A549 (cell line): ENCODE measurements around the gene SLC29A2. TPM values are rescaled to one million over a fixed set of nuclear protein-coding genes. Genes with fewer than 3 reads are reported as not detected.

Experiments used
- ATAC-seq, 2 experiments: fragments of 200-7000 bp in 1 of 2; fragments of >200 bp in 1 of 2; cut with Nextera tagmentation in 1 of 2; cut with Tn5 transposase in 1 of 2; 3 replicates each; pipeline versions ENCODE4 v1.8.0 to v1.9.1; 2018 to 2020; ENCODE audit warnings: mild to moderate bottlenecking in 1 of 2, moderate library complexity in 1 of 2
- CTCF ChIA-PET: fragments of 300-600 bp; sonication (Branson Sonifier 250); formaldehyde crosslinking; extraction: SDS; loops from one replicate; lab custom pipeline; 2021; ENCODE audit warnings: antibody characterized with exemption, inconsistent platforms; lab: Yijun Ruan, JAX
- POLR2A ChIA-PET: fragments of 350-600 bp; formaldehyde crosslinking; extraction: SDS; loops from one replicate; lab custom pipeline; 2021; ENCODE audit warnings: antibody characterized with exemption, inconsistent platforms; lab: Yijun Ruan, JAX
- DNase-seq, 2 experiments: peaks; one replicate each; pipeline versions ENCODE4 v3.0.0 to v3.0.0-alpha.2; 2011 to 2016; ENCODE audit warnings: low read depth in 1 of 2, low spot score in 1 of 2
- FAIRE-seq: peaks from 2 replicates; lab custom pipeline; 2011; peaks lifted over from hg19 to GRCh38; lab: Jason Lieb, UNC
- H3K27ac ChIP-seq, 2 experiments: fragments of >200 bp; sonication (Bioruptor Twin); formaldehyde crosslinking; 3 replicates each; pipeline ENCODE4 v1.5.1; 2016 to 2017
- H3K4me1 ChIP-seq: fragments of >200 bp; sonication (Bioruptor Twin); formaldehyde crosslinking; 3 replicates; pipeline ENCODE4 v1.6.1; 2016
- H3K4me2 ChIP-seq: fragments of >200 bp; sonication (Bioruptor Twin); formaldehyde crosslinking; 3 replicates; pipeline ENCODE4 v1.6.1; 2016
- H3K4me3 ChIP-seq: fragments of >200 bp; sonication (Bioruptor Twin); formaldehyde crosslinking; 3 replicates; pipeline ENCODE4 v1.5.1; 2016
- H3K9me3 ChIP-seq: fragments of >200 bp; sonication (Bioruptor Twin); formaldehyde crosslinking; 3 replicates; pipeline ENCODE4 v1.6.1; 2016
- CBX2 ChIP-seq: fragments of 200-600 bp; sonication (generic); IDR thresholded peaks from 2 replicates; pipeline ENCODE4 v1.6.1; 2016; ENCODE audit warnings: low read depth, mild to moderate bottlenecking, borderline replicate concordance
- CBX8 ChIP-seq: fragments of 200-600 bp; sonication (generic); IDR thresholded peaks from 2 replicates; pipeline ENCODE4 v1.6.1; 2016
- CEBPB ChIP-seq, 2 experiments: fragments of >200 bp in 1 of 2; sonication (Bioruptor Twin) in 1 of 2; formaldehyde crosslinking in 1 of 2; IDR thresholded peaks; 2 replicates each; pipeline ENCODE4 v1.6.1; 2012 to 2016
- E2F6 ChIP-seq: IDR thresholded peaks from 2 replicates; pipeline ENCODE4 v1.6.1; 2012; ENCODE audit warnings: low read depth, borderline replicate concordance
- ESRRA ChIP-seq: fragments of 150-350 bp; IDR thresholded peaks from 2 replicates; pipeline ENCODE4 v1.6.1; 2014; ENCODE audit warnings: mild to moderate bottlenecking, low read length, borderline replicate concordance
- HMGXB4 ChIP-seq: fragments of 250-450 bp; sonication (Bioruptor Pico); IDR thresholded peaks from 2 replicates; pipeline ENCODE4 v1.5.0; 2021; ENCODE audit warnings: mild to moderate bottlenecking, moderate library complexity, borderline replicate concordance
- HOXB13 ChIP-seq: fragments of 250-450 bp; sonication (Bioruptor Pico); IDR thresholded peaks from 2 replicates; pipeline ENCODE4 v1.5.0; 2020; ENCODE audit warnings: low read depth, mild to moderate bottlenecking, moderate library complexity
- JUN ChIP-seq, 2 experiments: fragments of >200 bp; sonication (Bioruptor Twin); formaldehyde crosslinking; IDR thresholded peaks; 2 replicates in 1 of 2; 3 replicates in 1 of 2; pipeline ENCODE4 v1.6.1; 2016 to 2017
- KDM5A ChIP-seq: fragments of 200-600 bp; sonication (generic); IDR thresholded peaks from 2 replicates; pipeline ENCODE4 v1.6.1; 2016; ENCODE audit warnings: antibody characterized with exemption, mild to moderate bottlenecking
- MAFK ChIP-seq: fragments of 450-650 bp; IDR thresholded peaks from 2 replicates; pipeline ENCODE4 v1.6.1; 2014; ENCODE audit not compliant: partially characterized antibody
- MAZ ChIP-seq: fragments of 150-350 bp; IDR thresholded peaks from 2 replicates; pipeline ENCODE4 v1.6.1; 2014; ENCODE audit warnings: antibody characterized with exemption, low read depth, low read length, borderline replicate concordance
- MYC ChIP-seq: IDR thresholded peaks from 2 replicates; pipeline ENCODE4 v1.6.1; 2012; ENCODE audit warnings: mild to moderate bottlenecking, inconsistent platforms, low read length, improper control_type of control experiment, borderline replicate concordance
- NFE2L2 ChIP-seq: fragments of 150-350 bp; conservative IDR thresholded peaks from 2 replicates; pipeline ENCODE4 v1.6.1; 2014; ENCODE audit warnings: low read length
- PHF8 ChIP-seq: fragments of 200-600 bp; sonication (generic); IDR thresholded peaks from 2 replicates; pipeline ENCODE4 v1.6.1; 2016; ENCODE audit warnings: low read depth, mild to moderate bottlenecking, antibody characterized with exemption, moderate library complexity, borderline replicate concordance
- POLR2A ChIP-seq: IDR thresholded peaks from 2 replicates; pipeline ENCODE4 v1.6.1; 2012; ENCODE audit warnings: mild to moderate bottlenecking, low read length
- TP53 ChIP-seq: fragments of 250-450 bp; sonication (Bioruptor Pico); IDR thresholded peaks from 2 replicates; pipeline ENCODE4 v1.5.0; 2021; ENCODE audit warnings: mild to moderate bottlenecking, moderate library complexity
- ZC3H11A ChIP-seq: fragments of 450-650 bp; IDR thresholded peaks from 2 replicates; pipeline ENCODE4 v1.6.1; 2014; ENCODE audit warnings: antibody characterized with exemption, mild to moderate bottlenecking
- ZNF302 ChIP-seq: fragments of 250-450 bp; sonication (Bioruptor Pico); IDR thresholded peaks from 2 replicates; pipeline ENCODE4 v1.9.0; 2021; ENCODE audit warnings: inconsistent platforms, mild to moderate bottlenecking, moderate library complexity
- ZSCAN20 ChIP-seq: fragments of 250-450 bp; sonication (Bioruptor Pico); IDR thresholded peaks from 2 replicates; pipeline ENCODE4 v1.8.0; 2022; ENCODE audit warnings: mild to moderate bottlenecking, moderate library complexity
- WGBS: methylation state at CpG from one replicate; pipeline ENCODE4 v1.1.6; 2017; ENCODE audit errors: missing lambda C conversion rate; 5-methylcytosine and 5-hydroxymethylcytosine counted together
- polyA plus RNA-seq, 4 experiments: library from polyadenylated mRNA; depleted of rRNA in 3 of 4; stranded (reverse); fragments of >200 nt; fragmentation: RNase III in 1 of 4; extraction: RNeasy Plus Mini Kit Qiagen cat#74134 plus additional on column Dnase treatment in 1 of 4; gene quantifications; 2 replicates in 3 of 4; 3 replicates in 1 of 4; pipeline ENCODE4 v1.2.3, GENCODE V29; 2011 to 2017
- TF ChIP-seq, protein P1 (sequence below): IDR thresholded peaks from 2 replicates; pipeline ENCODE4 v1.6.1; 2012
- TF ChIP-seq, protein P2 (sequence below): fragments of >200 bp; sonication (Bioruptor Twin); formaldehyde crosslinking; IDR thresholded peaks from 2 replicates; pipeline ENCODE4 v1.6.1; 2016
- TF ChIP-seq, protein P3 (sequence below): fragments of >200 bp; sonication (Bioruptor Twin); formaldehyde crosslinking; IDR thresholded peaks from 3 replicates; pipeline ENCODE4 v1.6.1; 2016
- TF ChIP-seq, protein P4 (sequence below): fragments of >200 bp; sonication (Bioruptor Twin); formaldehyde crosslinking; IDR thresholded peaks from 3 replicates; pipeline ENCODE4 v1.5.1; 2016

Gene SLC29A2
- polyA plus RNA-seq, 2 of the 4 experiments (the other 2 are of a cell fraction) = 2.6 to 7.6 TPM

DNA sequence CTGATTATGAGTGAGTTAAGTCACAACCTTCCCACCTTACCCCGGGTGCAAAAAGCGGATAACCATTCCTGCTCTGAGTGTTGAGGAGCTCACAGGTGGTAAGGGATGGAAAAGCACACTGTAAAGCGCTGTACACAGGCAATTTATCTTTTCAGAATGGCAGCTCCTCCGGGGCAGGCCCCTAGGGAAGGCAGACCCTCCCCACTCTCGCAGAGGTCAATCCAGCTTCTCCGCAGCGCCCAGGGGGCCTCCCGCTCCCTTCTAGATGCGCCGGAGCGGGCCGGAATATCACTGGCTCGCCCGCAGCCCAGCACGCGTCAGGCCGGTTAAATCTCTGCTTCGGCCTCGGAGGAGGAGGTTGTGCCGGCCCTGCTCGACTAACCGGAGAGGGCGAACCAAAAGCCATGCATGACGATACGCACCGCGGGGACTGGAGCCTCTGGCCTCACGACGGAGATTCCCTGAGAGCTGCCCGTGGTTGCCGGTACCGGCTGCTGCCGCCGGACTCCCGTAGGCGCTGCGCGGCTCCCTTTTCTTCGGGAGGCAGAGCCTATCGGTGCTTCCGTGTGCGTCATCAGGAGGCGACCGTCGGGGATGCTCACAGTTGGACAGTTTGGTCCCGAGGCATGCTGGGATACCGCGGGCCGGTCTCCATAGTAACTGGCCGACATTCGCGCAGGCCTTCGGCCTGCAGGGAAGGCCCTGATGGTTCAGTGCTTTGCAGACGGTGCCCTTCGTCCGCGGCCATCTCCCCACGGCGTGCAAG, 26.8 kb downstream of the SLC29A2 start, which contains the start of gene BRMS1:
Gene BRMS1, minus strand, starts transcription at position 555 of the 766 bp plus-strand sequence. CDS start 2,870 bp downstream, outside the sequence.
- Histone ChIP-seq H3K4me1 (peaks cover 32% of the 10 kb centered on the region), H3K4me3 (peak within 1 kb of the TSS; percentile 88), H3K27ac (peak within 1 kb of the TSS; percentile 77 to 93), H3K9me3 (no peaks in the 10 kb centered on the region), H3K4me2 (peak within 1 kb of the TSS; percentile 93)
- ChIA-PET CTCF (interaction anchor here (1.1 to 7.9 kb wide), 10 partner anchors 11 to 64 kb away, joined by 3 to 57 read pairs (median 9); partner anchors contain the start of gene RIN1), POLR2A (interaction anchor here (0.6 to 2.2 kb wide), 7 partner anchors 9 to 930 kb away, joined by 3 to 12 read pairs (median 4); partner anchors contain the start of genes RIN1 and YIF1A)
- TF ChIP-seq, protein P1, sequence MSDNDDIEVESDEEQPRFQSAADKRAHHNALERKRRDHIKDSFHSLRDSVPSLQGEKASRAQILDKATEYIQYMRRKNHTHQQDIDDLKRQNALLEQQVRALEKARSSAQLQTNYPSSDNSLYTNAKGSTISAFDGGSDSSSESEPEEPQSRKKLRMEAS = peak; percentile 64
- peak; percentile 96; the same call in 1 of the 2 replicates for TF ChIP-seq PHF8
- peak; percentile 85 for TF ChIP-seq KDM5A
- no peak for TF ChIP-seq E2F6
- TF ChIP-seq JUN (IDR thresholded peaks at IDR 0.05) = peak; percentile 73 to 76; a peak in 3 of 5 replicates
- peak; percentile 97 for TF ChIP-seq POLR2A
- TF ChIP-seq MYC = 0 out of 2 replicates have a peak, but pooled peaks have one; percentile 47
- TF ChIP-seq CBX2 = no peak
- no peak for TF ChIP-seq ZC3H11A
- TF ChIP-seq, protein P2, sequence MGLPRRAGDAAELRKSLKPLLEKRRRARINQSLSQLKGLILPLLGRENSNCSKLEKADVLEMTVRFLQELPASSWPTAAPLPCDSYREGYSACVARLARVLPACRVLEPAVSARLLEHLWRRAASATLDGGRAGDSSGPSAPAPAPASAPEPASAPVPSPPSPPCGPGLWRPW = no peak
- TF ChIP-seq, protein P3, sequence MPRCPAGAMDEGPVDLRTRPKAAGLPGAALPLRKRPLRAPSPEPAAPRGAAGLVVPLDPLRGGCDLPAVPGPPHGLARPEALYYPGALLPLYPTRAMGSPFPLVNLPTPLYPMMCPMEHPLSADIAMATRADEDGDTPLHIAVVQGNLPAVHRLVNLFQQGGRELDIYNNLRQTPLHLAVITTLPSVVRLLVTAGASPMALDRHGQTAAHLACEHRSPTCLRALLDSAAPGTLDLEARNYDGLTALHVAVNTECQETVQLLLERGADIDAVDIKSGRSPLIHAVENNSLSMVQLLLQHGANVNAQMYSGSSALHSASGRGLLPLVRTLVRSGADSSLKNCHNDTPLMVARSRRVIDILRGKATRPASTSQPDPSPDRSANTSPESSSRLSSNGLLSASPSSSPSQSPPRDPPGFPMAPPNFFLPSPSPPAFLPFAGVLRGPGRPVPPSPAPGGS = peak; percentile 67; the same call in 1 of the 3 replicates
- DNase-seq (peak; percentile 94 to 98), FAIRE-seq (peak; percentile 43), ATAC-seq (peak; percentile 66 to 85)
- WGBS = under 1% methylated on average over 31 of the region's 59 CpGs

- ChIA-PET POLR2A (no interaction called here), CTCF (interaction anchor here (1.0 to 7.9 kb wide), 7 partner anchors 14 to 46 kb away, joined by 3 to 57 read pairs (median 5); no protein-coding TSS in a partner anchor)
- 90% methylated on average over 8 of the region's 8 CpGs for WGBS
- ATAC-seq = no peak
- H3K4me3 ChIP-seq = no peak overlapping the region
- no peak overlapping the region for H3K27ac ChIP-seq
- peaks cover 29% of the 10 kb centered on the region for H3K4me1 ChIP-seq
- H3K4me2 ChIP-seq = peak overlapping the region; percentile 93; the same call in 2 of the 3 replicates
- TF ChIP-seq CBX8 = no peak
- no peak for TF ChIP-seq ZC3H11A
- no peak for TF ChIP-seq ESRRA
- TF ChIP-seq NFE2L2 = no peak
- TF ChIP-seq, protein P4, sequence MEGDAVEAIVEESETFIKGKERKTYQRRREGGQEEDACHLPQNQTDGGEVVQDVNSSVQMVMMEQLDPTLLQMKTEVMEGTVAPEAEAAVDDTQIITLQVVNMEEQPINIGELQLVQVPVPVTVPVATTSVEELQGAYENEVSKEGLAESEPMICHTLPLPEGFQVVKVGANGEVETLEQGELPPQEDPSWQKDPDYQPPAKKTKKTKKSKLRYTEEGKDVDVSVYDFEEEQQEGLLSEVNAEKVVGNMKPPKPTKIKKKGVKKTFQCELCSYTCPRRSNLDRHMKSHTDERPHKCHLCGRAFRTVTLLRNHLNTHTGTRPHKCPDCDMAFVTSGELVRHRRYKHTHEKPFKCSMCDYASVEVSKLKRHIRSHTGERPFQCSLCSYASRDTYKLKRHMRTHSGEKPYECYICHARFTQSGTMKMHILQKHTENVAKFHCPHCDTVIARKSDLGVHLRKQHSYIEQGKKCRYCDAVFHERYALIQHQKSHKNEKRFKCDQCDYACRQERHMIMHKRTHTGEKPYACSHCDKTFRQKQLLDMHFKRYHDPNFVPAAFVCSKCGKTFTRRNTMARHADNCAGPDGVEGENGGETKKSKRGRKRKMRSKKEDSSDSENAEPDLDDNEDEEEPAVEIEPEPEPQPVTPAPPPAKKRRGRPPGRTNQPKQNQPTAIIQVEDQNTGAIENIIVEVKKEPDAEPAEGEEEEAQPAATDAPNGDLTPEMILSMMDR = no peak
- TF ChIP-seq PHF8 = no peak
- TF ChIP-seq ZSCAN20 (CRISPR knock-in tag) = no peak
- no peak for TF ChIP-seq HMGXB4 (CRISPR knock-in tag)
- TF ChIP-seq MAFK = no peak
- TF ChIP-seq HOXB13 (CRISPR knock-in tag) = no peak
- TF ChIP-seq CEBPB (IDR thresholded peaks at IDR 0.05) = no peak
- no peak for TF ChIP-seq ZNF302 (CRISPR knock-in tag)
- TF ChIP-seq MAZ = no peak
- no peak for TF ChIP-seq TP53 (CRISPR knock-in tag)
- TF ChIP-seq CBX2 = no peak
- TF ChIP-seq, all 56 proteins: peak for 0
- no peak for FAIRE-seq
- no peaks in the 10 kb centered on the region for H3K9me3 ChIP-seq
- no peak for DNase-seq
Measured at GRCh38 chr11:66343176-66343575, 28.4 kb downstream of the SLC29A2 start.
